Measurements from ENCODE around the gene DEDD. TPM values are rescaled to one million over a fixed set of nuclear protein-coding genes. Genes with fewer than 3 reads are reported as not detected.

The DEDD gene
- polyA plus RNA-seq, 1 of the 3 experiments (the other 2 are of a cell fraction), result 45.0 TPM

DNA sequence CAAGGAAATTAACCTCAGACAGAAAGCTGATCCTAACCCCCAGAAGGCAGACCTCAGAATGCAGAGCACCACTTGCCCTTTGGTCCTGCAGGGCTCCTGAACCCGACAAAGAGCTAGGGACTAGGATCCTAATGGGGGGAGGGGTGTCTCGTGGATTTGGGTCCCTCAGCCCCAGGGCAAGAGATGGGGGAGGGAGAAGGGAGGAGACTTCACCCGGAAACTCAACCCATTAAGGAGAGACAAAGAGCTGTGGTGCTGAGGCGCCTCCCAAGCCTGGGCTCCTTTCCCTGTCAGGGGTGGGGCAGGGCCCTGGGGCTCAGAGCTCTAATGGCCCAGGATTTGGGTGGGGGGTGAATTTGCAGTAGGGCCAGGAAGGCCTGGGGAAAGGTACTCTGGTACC, 46.0 kb downstream of the DEDD start:
- no peaks in the 10 kb centered on the region for H3K9me3 ChIP-seq
- H4K20me1 ChIP-seq (ENCODE audit: insufficient read depth), result no peaks in the 10 kb centered on the region
- ChIA-PET CTCF (interaction anchor here (1.1 to 22.7 kb wide), 2 partner anchors 10 to 116 kb away, joined by 3 to 198 read pairs; partner anchors contain the start of genes KLHDC9 and NDUFS2), POLR2A (no interaction called here)
- peaks cover 8 to 13% of the 10 kb centered on the region in 2 experiments; a peak in 2 of 4 replicates for H3K4me1 ChIP-seq (ENCODE audit: control insufficient read depth in 1 of 2, insufficient read depth in 2 of 2, low read depth in 1 of 2, low read length in 1 of 2)
- TF ChIP-seq, protein P1, sequence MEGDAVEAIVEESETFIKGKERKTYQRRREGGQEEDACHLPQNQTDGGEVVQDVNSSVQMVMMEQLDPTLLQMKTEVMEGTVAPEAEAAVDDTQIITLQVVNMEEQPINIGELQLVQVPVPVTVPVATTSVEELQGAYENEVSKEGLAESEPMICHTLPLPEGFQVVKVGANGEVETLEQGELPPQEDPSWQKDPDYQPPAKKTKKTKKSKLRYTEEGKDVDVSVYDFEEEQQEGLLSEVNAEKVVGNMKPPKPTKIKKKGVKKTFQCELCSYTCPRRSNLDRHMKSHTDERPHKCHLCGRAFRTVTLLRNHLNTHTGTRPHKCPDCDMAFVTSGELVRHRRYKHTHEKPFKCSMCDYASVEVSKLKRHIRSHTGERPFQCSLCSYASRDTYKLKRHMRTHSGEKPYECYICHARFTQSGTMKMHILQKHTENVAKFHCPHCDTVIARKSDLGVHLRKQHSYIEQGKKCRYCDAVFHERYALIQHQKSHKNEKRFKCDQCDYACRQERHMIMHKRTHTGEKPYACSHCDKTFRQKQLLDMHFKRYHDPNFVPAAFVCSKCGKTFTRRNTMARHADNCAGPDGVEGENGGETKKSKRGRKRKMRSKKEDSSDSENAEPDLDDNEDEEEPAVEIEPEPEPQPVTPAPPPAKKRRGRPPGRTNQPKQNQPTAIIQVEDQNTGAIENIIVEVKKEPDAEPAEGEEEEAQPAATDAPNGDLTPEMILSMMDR (IDR thresholded peaks at IDR 0.05), result no peak
- TF ChIP-seq RFX5 (IDR thresholded peaks at IDR 0.05; ENCODE audit: low read length), result no peak
- TF ChIP-seq USF2 (IDR thresholded peaks at IDR 0.05; ENCODE audit: borderline replicate concordance, low read depth, low read length), result no peak
- no peak for TF ChIP-seq ELF1 (IDR thresholded peaks at IDR 0.05)
- no peak for TF ChIP-seq MXI1 (IDR thresholded peaks at IDR 0.05; ENCODE audit: low read depth, low read length)
- TF ChIP-seq RXRA (IDR thresholded peaks at IDR 0.05; ENCODE audit: borderline replicate concordance, low read depth), result no peak
- TF ChIP-seq IRF3 (IDR thresholded peaks at IDR 0.05; ENCODE audit: low read depth, low read length), result no peak
- no peak for TF ChIP-seq RCOR1 (IDR thresholded peaks at IDR 0.05; ENCODE audit: low read length)
- no peak for TF ChIP-seq TEAD4 (IDR thresholded peaks at IDR 0.05; ENCODE audit: borderline replicate concordance, insufficient read depth)
- TF ChIP-seq TCF12 (IDR thresholded peaks at IDR 0.05), result no peak
- no peak for TF ChIP-seq FOXJ3 (CRISPR knock-in tag; IDR thresholded peaks at IDR 0.05)
- TF ChIP-seq PBX3 (IDR thresholded peaks at IDR 0.05), result no peak
- no peak for TF ChIP-seq FOSL2 (IDR thresholded peaks at IDR 0.05; ENCODE audit: borderline replicate concordance, low read depth)
- no peak for TF ChIP-seq GATA2 (CRISPR knock-in tag; IDR thresholded peaks at IDR 0.05)
- no peak overlapping the region for H3K9ac ChIP-seq
- H3K4me3 ChIP-seq (ENCODE audit: low read depth in 2 of 2, low read length in 1 of 2), result no peak overlapping the region
- no peak overlapping the region for H3K27ac ChIP-seq (ENCODE audit: low read depth in 2 of 2, low read length in 1 of 2)
- no peaks in the 10 kb centered on the region for H3K27me3 ChIP-seq (ENCODE audit: insufficient read depth)
- no peaks in the 10 kb centered on the region for H3K9me2 ChIP-seq
- WGBS (ENCODE audit: low lambda C conversion rate), result 72% methylated on average over 4 of the region's 4 CpGs
- H3K4me2 ChIP-seq, result no peak overlapping the region
- DNase-seq, result no peak
- no peak overlapping the region for H2AFZ ChIP-seq (ENCODE audit: low read depth)
- H3K36me3 ChIP-seq (replicated peaks in 1 of 2; ENCODE audit: control insufficient read depth in 1 of 2, insufficient read depth in 2 of 2, low read length in 1 of 2), result no peaks in the 10 kb centered on the region
- H3K79me2 ChIP-seq (ENCODE audit: insufficient read depth), result no peaks in the 10 kb centered on the region
- H3F3A ChIP-seq (replicated peaks; ENCODE audit: insufficient read depth), result no peaks in the 10 kb centered on the region
